Heart left ventricle (tissue), 16 donors: ENCODE results near the gene SLC1A4. TPM values are rescaled to one million over a fixed set of nuclear protein-coding genes. Genes with fewer than 3 reads are reported as not detected.

Experiments
- ATAC-seq, 4 donors: fragments of 200-7000 bp; cut with Tn5 transposase; one replicate each; pipeline ENCODE4 v1.9.1; 2020 to 2022; ENCODE audit warnings: moderate library complexity in 4 of 4, mild to moderate bottlenecking in 3 of 4, moderate number of reproducible peaks in 1 of 4
- DNase-seq, 5 donors: peaks; one replicate each; pipeline ENCODE4 v3.0.0-alpha.2; 2020
- H3K27ac ChIP-seq, 12 donors: fragments of 200-600 bp; sonication (generic) in 4 of 12; one replicate each; pipeline versions ENCODE4 v1.5.0 to v1.8.0; 2016 to 2022; ENCODE audit warnings: mild to moderate bottlenecking in 2 of 12
- H3K27me3 ChIP-seq, 9 donors: fragments of 200-600 bp; sonication (generic) in 2 of 9; one replicate each; pipeline versions ENCODE4 v1.5.1 to v1.8.0; 2016 to 2022; ENCODE audit warnings: mild to moderate bottlenecking in 3 of 9
- H3K36me3 ChIP-seq, 9 donors: fragments of 200-600 bp; sonication (generic) in 2 of 9; one replicate each; pipeline versions ENCODE4 v1.5.0 to v1.8.0; 2018 to 2022; ENCODE audit warnings: mild to moderate bottlenecking in 2 of 9
- H3K4me1 ChIP-seq, 12 donors: fragments of 200-600 bp; sonication (generic) in 4 of 12; one replicate each; pipeline versions ENCODE4 v1.5.0 to v1.8.0; 2016 to 2022; ENCODE audit warnings: mild to moderate bottlenecking in 3 of 12
- H3K4me3 ChIP-seq, 12 donors: fragments of 200-600 bp; sonication (generic) in 4 of 12; one replicate each; pipeline versions ENCODE4 v1.5.0 to v1.8.0; 2017 to 2022; ENCODE audit warnings: mild to moderate bottlenecking in 9 of 12, moderate library complexity in 4 of 12
- H3K9me3 ChIP-seq, 12 donors: fragments of 200-600 bp; sonication (generic) in 4 of 12; one replicate each; pipeline versions ENCODE4 v1.5.0 to v1.8.0; 2016 to 2022; ENCODE audit warnings: mild to moderate bottlenecking in 1 of 12
- CTCF ChIP-seq, 12 donors: fragments of 200-600 bp; sonication (generic) in 4 of 12; IDR thresholded peaks; one replicate each; pipeline versions ENCODE4 v1.5.0 to v1.8.0; 2018 to 2022; ENCODE audit warnings: antibody characterized with exemption in 12 of 12, mild to moderate bottlenecking in 5 of 12
- POLR2A ChIP-seq, 2 donors: fragments of 450-650 bp; IDR thresholded peaks; one replicate each; pipeline ENCODE4 v1.6.1; 2017; ENCODE audit warnings: antibody characterized with exemption in 2 of 2, mild to moderate bottlenecking in 2 of 2, moderate library complexity in 2 of 2
- WGBS, 4 donors: extraction: QIAGEN DNeasy Blood & Tissue Kit in 2 of 4; methylation state at CpG; one replicate each; pipeline versions ENCODE4 v1.1.5 to v1.1.7; 2013 to 2018; 5-methylcytosine and 5-hydroxymethylcytosine counted together
- intact Hi-C, 10 donors: fragments of 100-400 bp; cut with DNase I; formaldehyde crosslinking; loops; one replicate each; pipeline versions ENCODE4 v1.11.1 to v1.14.2; 2022
- polyA plus RNA-seq, 2 donors: library from polyadenylated mRNA; stranded (reverse); fragments of 200-250 nt; gene quantifications; one replicate each; pipeline ENCODE4 v1.2.3, GENCODE V29; 2013
- total RNA-seq, 9 donors: library from RNA; depleted of rRNA in 2 of 9; stranded (reverse); fragments of >200 nt in 2 of 9; fragmentation: NEBNext Ultra II Directional in 3 of 9; extraction: Animal tissue kit (Norgen Biotek cat#: 25700) in 3 of 9; gene quantifications; one replicate each; pipeline versions ENCODE4 v1.1.0 to v1.2.4, GENCODE V29; 2016 to 2023
- donor health status: ischemic (EF 13 %, LVEDD 7.1; RV severe dilation, severe dysfunction).
- donor health status: healthy with polysubstance abuse.
- donor health status: DM: no; HTN: yes; CAD: no.
- donor health status: DM: no; HTN: no; CAD: no.
- donor health status: ischemic (EF 25% LVEDD 6.9; RV normal size, moderate dysfunction).
- donor health status: ischemic (EF 25% LVEDD 5.7; RV mildly dilated, moderate dysfunction).
- donor health status: healthy.
- donor health status: DM: yes; HTN: yes; CAD: no.
- donor health status: ischemic (EF 35%, LVEDD 5.7; RV mildly dilated, moderate dysfunction).
- donor health status: nonischemic (EF 11% LVEDD 7.7; RV severe dilation, severe dysfunction).
- donor health status: DM: yes; HTN: yes; CAD: no.
- donor health status: PGD.
- donor health status: ischemic (EF 29% LVEDD 5.4; RV normal size, mild dysfunction).
- donor health status: nonischemic (EF 23%, LVEDD 6.1; RV moderate dilation, normal function).

SLC1A4 gene
- total and polyA plus RNA-seq, 11 donors, result 3.0 to 22.4 (median 10.8) TPM

- H3K36me3 ChIP-seq, result no peaks in the 10 kb centered on the region
- intact Hi-C loops, result loop anchor here in 1 of 10 donors (5.0 kb wide), 1 partner anchor 66 kb away; no protein-coding TSS in a partner anchor
Measured at GRCh38 chr2:64976276-64976675, 12.9 kb upstream of the SLC1A4 start.

GRCh38 chr2:64978514-64979268 lies 10.5 kb upstream of the SLC1A4 start:
- TF ChIP-seq POLR2A (IDR thresholded peaks at IDR 0.05) (no peak), CTCF (IDR thresholded peaks at IDR 0.05) (peak in 9 of 12 donors; percentile 12 to 44 (median 20))
- DNase-seq (no peak), ATAC-seq (peak in 1 of 4 donors; percentile 41)
- WGBS, 4 donors, result 92 to 97% (median 94%) methylated on average over 4 of the region's 4 CpGs
- H3K4me1 ChIP-seq, result peaks cover 0 to 35% (median 6%) of the 10 kb centered on the region in 12 donors
- intact Hi-C loops, result loop anchor here in 1 of 10 donors (5.0 kb wide), 1 partner anchor 64 kb away; no protein-coding TSS in a partner anchor
- H3K36me3 ChIP-seq, result no peaks in the 10 kb centered on the region
- H3K9me3 ChIP-seq, result no peaks in the 10 kb centered on the region
- H3K27me3 ChIP-seq, result no peaks in the 10 kb centered on the region
- no peak overlapping the region for H3K4me3 ChIP-seq
- peak overlapping the region in 1 of 12 donors; percentile 0 for H3K27ac ChIP-seq

More at GRCh38 chr2:64976276-64976675, 12.9 kb upstream of the SLC1A4 start:
- Histone ChIP-seq H3K27me3 (no peaks in the 10 kb centered on the region), H3K4me3 (no peak overlapping the region), H3K27ac (no peak overlapping the region), H3K9me3 (no peaks in the 10 kb centered on the region), H3K4me1 (peaks cover 0 to 35% (median 6%) of the 10 kb centered on the region in 12 donors)
- ATAC-seq (no peak), DNase-seq (no peak)
- WGBS, 4 donors, result 54 to 76% (median 65%) methylated on average over 1 of the region's 1 CpG
- TF ChIP-seq POLR2A (IDR thresholded peaks at IDR 0.05) (no peak), CTCF (IDR thresholded peaks at IDR 0.05) (no peak)

GRCh38 chr2:64979744-64980143 lies 9.5 kb upstream of the SLC1A4 start:
- H3K4me1 ChIP-seq, result peaks cover 0 to 31% (median 5%) of the 10 kb centered on the region in 12 donors
- no peaks in the 10 kb centered on the region for H3K36me3 ChIP-seq
- TF ChIP-seq POLR2A (IDR thresholded peaks at IDR 0.05), result no peak
- TF ChIP-seq CTCF (IDR thresholded peaks at IDR 0.05), result no peak
- H3K9me3 ChIP-seq, result no peaks in the 10 kb centered on the region
- WGBS, 4 donors, result 25 to 49% (median 35%) methylated on average over 1 of the region's 1 CpG
- ATAC-seq, result no peak
- intact Hi-C loops, result loop anchor here in 2 of 10 donors (5.0 to 10.0 kb wide), 2 partner anchors 63 to 65 kb away; no protein-coding TSS in a partner anchor
- H3K27me3 ChIP-seq, result no peaks in the 10 kb centered on the region
- no peak overlapping the region for H3K27ac ChIP-seq
- H3K4me3 ChIP-seq, result no peak overlapping the region
- no peak for DNase-seq

GRCh38 chr2:64980183-64980582 lies 9.0 kb upstream of the SLC1A4 start:
- intact Hi-C loops, result loop anchor here in 1 of 10 donors (10.0 kb wide), 1 partner anchor 65 kb away; no protein-coding TSS in a partner anchor
- TF ChIP-seq POLR2A (IDR thresholded peaks at IDR 0.05), result no peak
- TF ChIP-seq CTCF (IDR thresholded peaks at IDR 0.05), result no peak
- 43 to 50% (median 48%) methylated on average over 1 of the region's 1 CpG for WGBS, 4 donors
- H3K27me3 ChIP-seq, result no peaks in the 10 kb centered on the region
- no peaks in the 10 kb centered on the region for H3K9me3 ChIP-seq
- H3K36me3 ChIP-seq, result no peaks in the 10 kb centered on the region
- no peak overlapping the region for H3K27ac ChIP-seq
- ATAC-seq (no peak), DNase-seq (no peak)
- H3K4me3 ChIP-seq, result no peak overlapping the region
- H3K4me1 ChIP-seq, result peaks cover 0 to 32% (median 5%) of the 10 kb centered on the region in 12 donors
